PC-3 (cell line): Measurements from ENCODE around the gene EMILIN3.

Experiments
- CTCF ChIP-seq: fragments of 300-600 bp; sonication (generic); conservative IDR thresholded peaks from 2 replicates; pipeline ENCODE4 v1.5.1; 2017; ENCODE audit warnings: antibody characterized with exemption, low read depth, mild to moderate bottlenecking, low read length
- EZH2 ChIP-seq: fragments of 300-600 bp; sonication (generic); IDR thresholded peaks from one replicate; pipeline ENCODE4 v1.6.1; 2017; ENCODE audit warnings: antibody characterized with exemption, mild to moderate bottlenecking, low read length; ENCODE audit not compliant: unreplicated experiment

GRCh38 chr20:41391587-41392001 lies 25.0 kb upstream of the EMILIN3 start:
- no peak for TF ChIP-seq CTCF
- no peak for TF ChIP-seq EZH2
